IMR-90 (cell line): ENCODE results near the gene CCDC102A. TPM values are rescaled to one million over a fixed set of nuclear protein-coding genes. Genes with fewer than 3 reads are reported as not detected.

ENCODE experiments used
- ATAC-seq: fragments of 200-7000 bp; cut with Tn5 transposase; 2 replicates; pipeline ENCODE4 v1.9.1; 2020; ENCODE audit warnings: low read depth, mild to moderate bottlenecking, moderate library complexity
- BruUV-seq: library from RNA; stranded (reverse); fragments of 400-500 nt; replicated peaks from 2 replicates; lab custom pipeline; 2021; lab: Mats Ljungman, UMichigan
- CTCF ChIA-PET: fragments of 300-600 bp; formaldehyde crosslinking; extraction: SDS; loops from one replicate; lab custom pipeline; 2021; ENCODE audit warnings: antibody characterized with exemption; lab: Yijun Ruan, JAX
- POLR2A ChIA-PET: fragments of 300-600 bp; sonication (Branson Sonifier 250); formaldehyde crosslinking; loops from one replicate; lab custom pipeline; 2022; ENCODE audit warnings: antibody characterized with exemption; ENCODE audit not compliant: unreplicated experiment; lab: Charles Lee
- DNase-seq: peaks from one replicate; pipeline ENCODE4 v3.0.0; 2013
- H2AFZ ChIP-seq: replicated peaks from 2 replicates; pipeline ENCODE3; 2013; ENCODE audit warnings: low read length, mild to moderate bottlenecking; ENCODE audit not compliant: poor library complexity
- H2AK5ac ChIP-seq: 2 replicates; pipeline ENCODE4 v1.6.1; 2013; ENCODE audit warnings: low read depth, low read length, inconsistent platforms
- H2AK9ac ChIP-seq: replicated peaks from 2 replicates; pipeline ENCODE3; 2013; ENCODE audit warnings: mild to moderate bottlenecking, low read depth, low read length, moderate library complexity; ENCODE audit not compliant: poor library complexity
- H2BK120ac ChIP-seq: 2 replicates; pipeline ENCODE4 v1.6.1; 2013; ENCODE audit warnings: low read depth, low read length, inconsistent platforms
- H2BK15ac ChIP-seq: 3 replicates; pipeline ENCODE4 v1.6.1; 2013; ENCODE audit warnings: low read depth, low read length, inconsistent platforms
- H2BK20ac ChIP-seq: 2 replicates; pipeline ENCODE4 v1.6.1; 2013; ENCODE audit warnings: low read depth, mild to moderate bottlenecking, inconsistent platforms, low read length, moderate library complexity
- H2BK5ac ChIP-seq: 2 replicates; pipeline ENCODE4 v1.6.1; 2013; ENCODE audit warnings: mild to moderate bottlenecking, low read depth, low read length, inconsistent platforms; ENCODE audit not compliant: poor library complexity, severe bottlenecking
- H3K14ac ChIP-seq: replicated peaks from 2 replicates; pipeline ENCODE4 v1.6.1; 2013; ENCODE audit warnings: low read depth, low read length, inconsistent platforms
- H3K18ac ChIP-seq: 2 replicates; pipeline ENCODE4 v1.6.1; 2013; ENCODE audit warnings: low read depth, low read length, control low read depth
- H3K23ac ChIP-seq: 2 replicates; pipeline ENCODE4 v1.6.1; 2013; ENCODE audit warnings: low read depth, low read length, inconsistent platforms
- H3K27ac ChIP-seq: 2 replicates; pipeline ENCODE4 v1.5.1; 2013; ENCODE audit warnings: mild to moderate bottlenecking, control low read depth, low read length; ENCODE audit not compliant: insufficient read depth
- H3K27me3 ChIP-seq: 2 replicates; pipeline ENCODE4 v1.6.1; 2013; ENCODE audit warnings: low read length; ENCODE audit not compliant: control insufficient read depth, insufficient read depth
- H3K36me3 ChIP-seq: 2 replicates; pipeline ENCODE4 v1.6.1; 2013; ENCODE audit warnings: low read length, mixed read lengths; ENCODE audit not compliant: control insufficient read depth, insufficient read depth
- H3K4ac ChIP-seq: 2 replicates; pipeline ENCODE4 v1.6.1; 2013; ENCODE audit warnings: low read depth, low read length, inconsistent platforms
- H3K4me1 ChIP-seq: 2 replicates; pipeline ENCODE4 v1.6.1; 2013; ENCODE audit warnings: low read length, mixed read lengths; ENCODE audit not compliant: control insufficient read depth, insufficient read depth
- H3K4me2 ChIP-seq: 2 replicates; pipeline ENCODE4 v1.6.1; 2013; ENCODE audit warnings: low read depth, mild to moderate bottlenecking, control low read depth, low read length, moderate library complexity
- H3K4me3 ChIP-seq: 2 replicates; pipeline ENCODE4 v1.5.1; 2013; ENCODE audit warnings: low read depth, mild to moderate bottlenecking, control low read depth, low read length, moderate library complexity; ENCODE audit not compliant: insufficient read depth
- H3K56ac ChIP-seq: 2 replicates; pipeline ENCODE4 v1.6.1; 2013; ENCODE audit warnings: low read length, inconsistent platforms; ENCODE audit not compliant: insufficient read depth; ENCODE audit errors: extremely low read depth
- H3K79me1 ChIP-seq, 2 experiments: 2 replicates each; pipeline ENCODE4 v1.6.1; 2013; ENCODE audit warnings: low read length in 2 of 2, inconsistent platforms in 1 of 2, low read depth in 1 of 2
- H3K9ac ChIP-seq: 2 replicates; pipeline ENCODE4 v1.6.1; 2013; ENCODE audit warnings: low read depth, low read length, control low read depth
- H3K9me1 ChIP-seq: 2 replicates; pipeline ENCODE4 v1.6.1; 2013; ENCODE audit warnings: low read length, inconsistent platforms; ENCODE audit not compliant: insufficient read depth
- H3K9me3 ChIP-seq: 2 replicates; pipeline ENCODE4 v1.6.1; 2013; ENCODE audit warnings: low read length; ENCODE audit not compliant: control insufficient read depth, insufficient read depth
- H4K20me1 ChIP-seq: 2 replicates; pipeline ENCODE4 v1.6.1; 2013; ENCODE audit warnings: low read length, inconsistent platforms; ENCODE audit not compliant: insufficient read depth
- H4K5ac ChIP-seq: 2 replicates; pipeline ENCODE4 v1.6.1; 2013; ENCODE audit warnings: mild to moderate bottlenecking, low read depth, low read length, control low read depth
- H4K8ac ChIP-seq, 2 experiments: 2 replicates each; pipeline ENCODE4 v1.6.1; 2013; ENCODE audit warnings: low read depth in 2 of 2, low read length in 2 of 2, control low read depth in 1 of 2, inconsistent platforms in 1 of 2
- H4K91ac ChIP-seq: 2 replicates; pipeline ENCODE4 v1.6.1; 2013; ENCODE audit warnings: low read depth, low read length, inconsistent platforms; ENCODE audit not compliant: insufficient read depth
- BHLHE40 ChIP-seq: fragments of 150-350 bp; IDR thresholded peaks from 2 replicates; pipeline ENCODE4 v1.6.1; 2016; ENCODE audit warnings: mild to moderate bottlenecking, low read depth, low read length
- CEBPB ChIP-seq: IDR thresholded peaks from 2 replicates; pipeline ENCODE4 v1.6.1; 2012; ENCODE audit warnings: low read depth, low read length, improper control_type of control experiment
- CHD1 ChIP-seq: IDR thresholded peaks from 2 replicates; pipeline ENCODE4 v1.6.1; 2012; ENCODE audit warnings: low read depth, low read length, improper control_type of control experiment
- CTCF ChIP-seq: conservative IDR thresholded peaks from 2 replicates; pipeline ENCODE4 v1.5.1; 2012; ENCODE audit warnings: mild to moderate bottlenecking, low read depth, low read length, improper control_type of control experiment
- ELK1 ChIP-seq: fragments of 150-350 bp; IDR thresholded peaks from 2 replicates; pipeline ENCODE4 v1.6.1; 2016; ENCODE audit warnings: low read depth, mild to moderate bottlenecking, low read length, moderate library complexity, borderline replicate concordance
- FOS ChIP-seq: fragments of 150-350 bp; IDR thresholded peaks from 2 replicates; pipeline ENCODE4 v1.6.1; 2016; ENCODE audit warnings: low read depth, low read length
- NFE2L2 ChIP-seq: fragments of 150-350 bp; IDR thresholded peaks from 2 replicates; pipeline ENCODE4 v1.6.1; 2016; ENCODE audit warnings: low read depth, mild to moderate bottlenecking, low read length
- RCOR1 ChIP-seq: IDR thresholded peaks from 2 replicates; pipeline ENCODE4 v1.6.1; 2012; ENCODE audit warnings: mild to moderate bottlenecking, low read length, improper control_type of control experiment; ENCODE audit not compliant: insufficient replicate concordance
- RFX5 ChIP-seq: IDR thresholded peaks from 2 replicates; pipeline ENCODE4 v1.8.0; 2012; ENCODE audit warnings: low read depth, mild to moderate bottlenecking, low read length, moderate library complexity
- SMC3 ChIP-seq: fragments of 150-350 bp; IDR thresholded peaks from 2 replicates; pipeline ENCODE4 v1.6.1; 2016; ENCODE audit warnings: low read depth, mild to moderate bottlenecking, antibody characterized with exemption, low read length, moderate library complexity
- USF2 ChIP-seq: fragments of 150-350 bp; IDR thresholded peaks from 2 replicates; pipeline ENCODE4 v1.6.1; 2017; ENCODE audit warnings: mild to moderate bottlenecking, antibody characterized with exemption, low read length, low read depth
- WGBS, 2 experiments: methylation state at CpG; one replicate each; pipeline versions ENCODE4 v1.1.5 to v1.1.7; 2013; ENCODE audit warnings: missing lambda C conversion rate in 2 of 2; ENCODE audit not compliant: insufficient read length in 1 of 2; ENCODE audit errors: extremely low coverage in 2 of 2; 5-methylcytosine and 5-hydroxymethylcytosine counted together
- dilution Hi-C: fragments of 300-500 bp; cut with HindIII; formaldehyde crosslinking; loops from one replicate; pipeline ENCODE4 v1.14.3; 2018; ENCODE audit warnings: low sequenced_read_pairs; ENCODE audit not compliant: unreplicated experiment
- in situ Hi-C: fragments of 300-500 bp; cut with MboI; formaldehyde crosslinking; loops from 3 replicates; pipeline ENCODE4 v1.14.3; 2019; ENCODE audit warnings: low sequenced_read_pairs, inconsistent platforms, mixed read lengths
- intact Hi-C: fragments of 100-400 bp; cut with micrococcal nuclease; formaldehyde crosslinking; loops from 2 replicates; pipeline ENCODE4 v1.10.0; 2022
- polyA plus RNA-seq, 3 experiments: library from polyadenylated mRNA; depleted of rRNA; stranded (reverse); fragments of >200 nt; gene quantifications; 2 replicates each; pipeline ENCODE4 v1.2.3, GENCODE V29; 2012; ENCODE audit warnings: low replicate concordance in 1 of 3
- total RNA-seq: library from RNA; depleted of rRNA; stranded (reverse); fragments of >200 nt; gene quantifications from 2 replicates; pipeline ENCODE4 v1.2.3, GENCODE V29; 2012

The CCDC102A gene
- total and polyA plus RNA-seq, 2 of the 4 experiments (the other 2 are of a cell fraction): 5.4 to 8.5 TPM

GRCh38 chr16:57483725-57484514, 52.5 kb downstream of the CCDC102A start:
- Histone ChIP-seq H2AK9ac (no peak overlapping the region), H2AK5ac (no peak overlapping the region), H3K4me2 (no peak overlapping the region), H2BK120ac (no peak overlapping the region), H3K14ac (no peak overlapping the region), H3K9ac (no peak overlapping the region), H4K91ac (no peak overlapping the region), H2BK5ac (no peak overlapping the region), H3K4me3 (no peak overlapping the region), H4K5ac (no peak overlapping the region), H4K20me1 (no peaks in the 10 kb centered on the region; the same call in 1 of the 2 replicates), H3K56ac (no peak overlapping the region), H2AFZ (no peak overlapping the region), H3K9me3 (no peaks in the 10 kb centered on the region), H2BK20ac (no peak overlapping the region), H3K79me1 (peaks cover 0 to 11% of the 10 kb centered on the region in 2 experiments; a peak in 2 of 4 replicates), H3K4me1 (peaks cover 11% of the 10 kb centered on the region), H3K18ac (no peak overlapping the region), H3K9me1 (peaks cover 4% of the 10 kb centered on the region), H3K27me3 (no peaks in the 10 kb centered on the region), H3K4ac (no peak overlapping the region), H2BK15ac (no peak overlapping the region), H3K36me3 (no peaks in the 10 kb centered on the region), H3K27ac (no peak overlapping the region), H4K8ac (no peak overlapping the region), H3K23ac (no peak overlapping the region)
- WGBS, 2 experiments: 94% methylated on average over 3 of the region's 19 CpGs; no CpG with 5 or more reads in 1 of the 2 experiments
- DNase-seq: no peak
- intact Hi-C loops (no loop called here), dilution Hi-C loops (no loop called here), in situ Hi-C loops (no loop called here)
- ChIA-PET POLR2A (no interaction called here), CTCF (no interaction called here)
- no peak for ATAC-seq
- no peak for TF ChIP-seq RFX5
- TF ChIP-seq CTCF: no peak
- TF ChIP-seq NFE2L2: no peak
- no peak for TF ChIP-seq SMC3
- no peak for TF ChIP-seq BHLHE40
- TF ChIP-seq CHD1: no peak
- no peak for TF ChIP-seq FOS
- TF ChIP-seq USF2: no peak
- TF ChIP-seq CEBPB: no peak
- no peak for TF ChIP-seq RCOR1
- TF ChIP-seq ELK1: no peak
- BruUV-seq: no TSS peak
